Measurements from ENCODE around the gene MAPK1. TPM values are rescaled to one million over a fixed set of nuclear protein-coding genes. Genes with fewer than 3 reads are reported as not detected.

Gene MAPK1
- total and polyA plus RNA-seq, 9 of the 15 experiments (the other 6 are each of a cell fraction or from before 2014, with no cell fraction given), result 46.3 to 575 (median 283) TPM

GRCh38 chr22:21807544-21808529, 59.6 kb downstream of the MAPK1 start:
- WGBS (ENCODE audit: insufficient coverage, low coverage, missing lambda C conversion rate), result 78% methylated on average over 6 of the region's 6 CpGs
- no peak overlapping the region for H2AFZ ChIP-seq (ENCODE audit: low read depth, low read length)
- H3K79me2 ChIP-seq (ENCODE audit: control insufficient read depth, insufficient read depth, low read length), result peaks cover 66% of the 10 kb centered on the region
- H3K27ac ChIP-seq (ENCODE audit: extremely low read depth, low read depth, low read length), result no peak overlapping the region
- H3K4me2 ChIP-seq (ENCODE audit: insufficient read depth, low read length), result no peak overlapping the region
- in situ Hi-C loops (cut with MboI) (no loop called here), intact Hi-C loops (cut with micrococcal nuclease) (no loop called here)
- DNase-seq (ENCODE audit: extremely low read depth in 1 of 4, low spot score in 3 of 4) (no peak), FAIRE-seq (no peak), ATAC-seq (no peak; the same call in 2 of the 3 replicates)
- H3K9me1 ChIP-seq (ENCODE audit: control insufficient read depth, insufficient read depth, low read length), result no peaks in the 10 kb centered on the region
- H3K4me3 ChIP-seq, result no peak overlapping the region
- no peaks in the 10 kb centered on the region for H3K27me3 ChIP-seq (ENCODE audit: control insufficient read depth in 2 of 2, insufficient read depth in 2 of 2, low read length in 2 of 2)
- BruUV-seq (replicated peaks), result no TSS peak
- POLR2A ChIA-PET, result interaction anchor here (0.7 to 10.4 kb wide), 8 partner anchors 9 to 170 kb away, joined by 3 to 117 read pairs (median 3); no protein-coding TSS in a partner anchor
- H3K9ac ChIP-seq (ENCODE audit: insufficient read depth in 1 of 2, low read depth in 2 of 2, low read length in 2 of 2), result no peak overlapping the region
- peaks cover 20% of the 10 kb centered on the region; the same call in 1 of the 2 replicates for H4K20me1 ChIP-seq (replicated peaks; ENCODE audit: control insufficient read depth, insufficient read depth, low read length)
- H3K9me3 ChIP-seq (replicated peaks; ENCODE audit: control insufficient read depth, insufficient read depth, low read depth, low read length), result no peaks in the 10 kb centered on the region; the same call in 1 of the 2 replicates
- peaks cover 65% of the 10 kb centered on the region for H3K36me3 ChIP-seq (ENCODE audit: control insufficient read depth, insufficient read depth, low read length)
- CTCF ChIA-PET (ENCODE audit: low intra/inter-chr PET ratio), result no interaction called here
- H3K4me1 ChIP-seq (replicated peaks in 1 of 2; ENCODE audit: control insufficient read depth in 2 of 2, insufficient read depth in 2 of 2, low read length in 2 of 2), result 0 out of 5 replicates have a peak, but pooled peaks cover 0 to 4% of the 10 kb centered on the region in 2 experiments
- TF ChIP-seq SMAD2 (IDR thresholded peaks at IDR 0.05; ENCODE audit: low read depth, low read length), result no peak
- TF ChIP-seq TEAD2 (tag; IDR thresholded peaks at IDR 0.05), result 0 out of 2 replicates have a peak, but pooled peaks have one; percentile 18
- TF ChIP-seq WHSC1 (IDR thresholded peaks at IDR 0.05; ENCODE audit: low read length), result no peak
- TF ChIP-seq ZBTB2 (IDR thresholded peaks at IDR 0.05), result no peak
- no peak for TF ChIP-seq GTF2A2 (tag; IDR thresholded peaks at IDR 0.05)
- TF ChIP-seq FOXJ2 (tag; IDR thresholded peaks at IDR 0.05), result peak; percentile 98
- no peak for TF ChIP-seq CCAR2 (IDR thresholded peaks at IDR 0.05; ENCODE audit: low read depth, low read length)
- TF ChIP-seq STAT6 (CRISPR knock-in tag; IDR thresholded peaks at IDR 0.05), result 0 out of 2 replicates have a peak, but pooled peaks have one; percentile 12
- no peak for TF ChIP-seq BMI1 (IDR thresholded peaks at IDR 0.05; ENCODE audit: low read length)
- no peak for TF ChIP-seq PCBP2 (IDR thresholded peaks at IDR 0.05; ENCODE audit: low read depth, low read length, poor library complexity, severe bottlenecking)
- peak; percentile 74; the same call in 1 of the 2 replicates for TF ChIP-seq KLF10 (CRISPR knock-in tag; IDR thresholded peaks at IDR 0.05)
- TF ChIP-seq RAD51 (IDR thresholded peaks at IDR 0.05; ENCODE audit: borderline replicate concordance, low read depth), result no peak
- TF ChIP-seq GTF3C2 (IDR thresholded peaks at IDR 0.05; ENCODE audit: borderline replicate concordance, extremely low read depth, insufficient read length), result no peak
